ENCODE data around the gene NYAP2.

DNA sequence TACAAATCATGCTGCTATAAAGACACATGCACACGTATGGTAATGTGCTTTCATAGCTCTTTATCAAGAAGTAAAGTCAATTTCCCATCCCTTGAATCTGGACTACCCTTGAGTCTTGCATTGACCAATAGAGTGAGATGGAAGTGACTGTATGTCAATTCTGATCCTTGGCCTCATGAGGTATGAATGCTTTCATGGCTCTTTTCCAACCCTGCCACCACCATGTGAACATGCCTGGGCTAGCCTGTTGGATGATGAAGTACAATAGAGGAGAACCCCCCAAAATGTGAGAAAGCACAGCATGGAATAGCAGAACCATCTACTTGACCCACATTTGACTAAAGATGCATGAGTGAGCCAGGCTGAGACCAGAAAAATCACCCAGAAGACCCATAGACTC, 237.0 kb downstream of the NYAP2 start:
- TF ChIP-seq, protein P1, sequence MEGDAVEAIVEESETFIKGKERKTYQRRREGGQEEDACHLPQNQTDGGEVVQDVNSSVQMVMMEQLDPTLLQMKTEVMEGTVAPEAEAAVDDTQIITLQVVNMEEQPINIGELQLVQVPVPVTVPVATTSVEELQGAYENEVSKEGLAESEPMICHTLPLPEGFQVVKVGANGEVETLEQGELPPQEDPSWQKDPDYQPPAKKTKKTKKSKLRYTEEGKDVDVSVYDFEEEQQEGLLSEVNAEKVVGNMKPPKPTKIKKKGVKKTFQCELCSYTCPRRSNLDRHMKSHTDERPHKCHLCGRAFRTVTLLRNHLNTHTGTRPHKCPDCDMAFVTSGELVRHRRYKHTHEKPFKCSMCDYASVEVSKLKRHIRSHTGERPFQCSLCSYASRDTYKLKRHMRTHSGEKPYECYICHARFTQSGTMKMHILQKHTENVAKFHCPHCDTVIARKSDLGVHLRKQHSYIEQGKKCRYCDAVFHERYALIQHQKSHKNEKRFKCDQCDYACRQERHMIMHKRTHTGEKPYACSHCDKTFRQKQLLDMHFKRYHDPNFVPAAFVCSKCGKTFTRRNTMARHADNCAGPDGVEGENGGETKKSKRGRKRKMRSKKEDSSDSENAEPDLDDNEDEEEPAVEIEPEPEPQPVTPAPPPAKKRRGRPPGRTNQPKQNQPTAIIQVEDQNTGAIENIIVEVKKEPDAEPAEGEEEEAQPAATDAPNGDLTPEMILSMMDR (IDR thresholded peaks at IDR 0.05): no peak
- TF ChIP-seq POLR2A (IDR thresholded peaks at IDR 0.05): no peak

All from uterus (tissue), 2 donors.